Fibroblast of lung (primary cell): ENCODE data around the gene OXGR1.
A peak's percentile ranks its signal among the peaks of the same experiment; 100 is the strongest.

Experiments
- CTCF ChIP-seq, 2 donors: IDR thresholded peaks in 1 of 2; conservative IDR thresholded peaks in 1 of 2; 1 replicate in 1 of 2; 2 replicates in 1 of 2; pipeline ENCODE4 v1.5.1; 2011 to 2012; ENCODE audit warnings: low read length in 2 of 2, control low read depth in 1 of 2, inconsistent platforms in 1 of 2, low read depth in 1 of 2, mild to moderate bottlenecking in 1 of 2
- EZH2 ChIP-seq: IDR thresholded peaks from 2 replicates; pipeline ENCODE4 v1.5.1; 2012; ENCODE audit warnings: low read length, control low read depth, mild to moderate bottlenecking; ENCODE audit errors: missing control alignments

DNA sequence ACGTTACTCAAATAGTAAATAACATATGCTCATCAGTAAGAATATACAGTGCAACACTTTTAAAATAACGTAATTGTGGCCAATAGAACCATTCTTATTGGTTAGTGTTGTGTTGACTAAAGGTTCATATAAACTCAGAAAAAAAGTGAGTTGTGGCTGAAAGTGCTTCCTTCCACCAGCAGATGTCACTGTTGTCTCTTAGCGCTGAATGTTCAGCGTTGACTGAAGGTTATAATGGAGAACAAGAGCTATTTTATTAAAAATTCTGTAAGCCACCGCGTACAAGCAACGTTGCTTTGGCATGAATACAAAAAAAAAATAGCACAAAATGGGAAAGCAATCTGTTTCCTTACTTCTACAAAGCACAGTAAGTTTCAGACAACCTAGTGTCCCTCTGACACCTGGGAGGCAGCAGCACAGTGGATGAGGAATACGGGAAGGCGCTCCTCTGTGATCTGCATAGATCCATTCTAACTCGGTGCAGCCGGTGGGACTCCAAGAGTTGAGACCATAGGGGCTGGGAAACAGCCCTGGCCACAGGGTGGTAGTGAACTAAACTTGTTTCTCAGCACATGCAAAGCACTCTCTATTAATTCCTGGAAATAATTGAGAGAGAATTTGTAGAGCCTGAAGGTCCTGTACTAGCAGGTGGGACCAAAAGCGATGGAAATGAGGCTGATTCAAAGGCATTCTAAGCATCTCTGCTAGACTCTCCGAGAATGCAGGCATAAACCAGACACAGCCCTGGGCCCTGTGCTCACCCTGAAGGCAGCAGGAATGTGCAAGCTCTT is 23.9 kb upstream of the OXGR1 start:
- TF ChIP-seq CTCF (conservative IDR thresholded peaks at IDR 0.05 in 1 of 2, IDR thresholded peaks at IDR 0.05 in 1 of 2; ENCODE audit: low read depth in 1 of 2, low read length in 2 of 2) (peak; percentile 93 to 94), EZH2 (no peak)
